ENCODE data around the gene PICK1.

DNA sequence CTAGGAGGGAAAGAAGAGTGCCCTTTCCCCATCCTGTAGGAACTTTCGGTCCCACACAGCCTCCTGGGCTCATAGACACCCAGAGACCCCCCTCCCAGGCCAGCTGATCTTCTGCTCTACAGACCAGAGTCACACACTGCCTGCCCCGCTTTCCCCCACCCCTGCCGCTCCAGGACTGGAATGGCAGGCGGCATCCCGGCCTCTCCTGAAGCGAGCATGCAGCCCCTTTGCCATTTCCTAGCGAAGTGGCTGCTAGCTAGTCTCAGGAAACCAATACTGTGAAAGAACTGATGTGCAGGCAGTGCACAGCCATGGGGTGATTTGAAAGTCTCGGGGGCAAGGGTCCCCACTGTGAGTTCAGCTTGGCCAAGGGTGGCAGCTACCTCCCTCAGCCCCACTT, 8.3 kb downstream of the PICK1 start:
- TF ChIP-seq, protein P1, sequence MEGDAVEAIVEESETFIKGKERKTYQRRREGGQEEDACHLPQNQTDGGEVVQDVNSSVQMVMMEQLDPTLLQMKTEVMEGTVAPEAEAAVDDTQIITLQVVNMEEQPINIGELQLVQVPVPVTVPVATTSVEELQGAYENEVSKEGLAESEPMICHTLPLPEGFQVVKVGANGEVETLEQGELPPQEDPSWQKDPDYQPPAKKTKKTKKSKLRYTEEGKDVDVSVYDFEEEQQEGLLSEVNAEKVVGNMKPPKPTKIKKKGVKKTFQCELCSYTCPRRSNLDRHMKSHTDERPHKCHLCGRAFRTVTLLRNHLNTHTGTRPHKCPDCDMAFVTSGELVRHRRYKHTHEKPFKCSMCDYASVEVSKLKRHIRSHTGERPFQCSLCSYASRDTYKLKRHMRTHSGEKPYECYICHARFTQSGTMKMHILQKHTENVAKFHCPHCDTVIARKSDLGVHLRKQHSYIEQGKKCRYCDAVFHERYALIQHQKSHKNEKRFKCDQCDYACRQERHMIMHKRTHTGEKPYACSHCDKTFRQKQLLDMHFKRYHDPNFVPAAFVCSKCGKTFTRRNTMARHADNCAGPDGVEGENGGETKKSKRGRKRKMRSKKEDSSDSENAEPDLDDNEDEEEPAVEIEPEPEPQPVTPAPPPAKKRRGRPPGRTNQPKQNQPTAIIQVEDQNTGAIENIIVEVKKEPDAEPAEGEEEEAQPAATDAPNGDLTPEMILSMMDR (IDR thresholded peaks at IDR 0.05), result no peak
- no peak for TF ChIP-seq POLR2A (IDR thresholded peaks at IDR 0.05)

All from testis (tissue), 2 donors.